ENCODE results near the gene SLC10A7. TPM values are rescaled to one million over a fixed set of nuclear protein-coding genes. Genes with fewer than 3 reads are reported as not detected.

SLC10A7 gene
- total RNA-seq, 1 experiment from 2014 or later, result 37.1 TPM

DNA sequence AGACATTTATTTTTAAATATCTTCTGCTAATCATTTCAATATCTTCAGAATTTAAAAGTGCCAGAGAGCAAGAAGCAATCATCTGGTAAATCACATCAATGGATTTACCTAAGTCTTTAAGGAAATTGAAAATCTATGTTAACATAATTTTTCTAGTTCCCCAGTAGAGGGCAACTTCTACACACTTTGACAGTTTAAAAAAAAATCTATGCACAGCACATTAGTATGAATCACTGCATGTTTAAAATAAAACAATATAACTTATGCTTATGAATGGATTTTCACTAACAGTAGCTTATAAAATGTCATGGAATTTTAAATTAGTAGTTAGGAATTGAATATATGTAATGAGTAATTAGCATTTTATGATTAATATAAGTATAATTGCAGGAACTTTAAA lies 180.9 kb downstream of the SLC10A7 start:
- Histone ChIP-seq H3K9me3 (ENCODE audit: low read depth, low read length, poor library complexity, severe bottlenecking) (no peaks in the 10 kb centered on the region), H3K4me1 (ENCODE audit: insufficient read depth, low read length, poor library complexity, severe bottlenecking) (peaks cover 84% of the 10 kb centered on the region), H3K4me3 (ENCODE audit: low read depth, low read length, poor library complexity, severe bottlenecking) (no peak overlapping the region), H3K27me3 (replicated peaks; ENCODE audit: insufficient read depth, low read depth, low read length, poor library complexity) (no peaks in the 10 kb centered on the region), H3K36me3 (ENCODE audit: insufficient read depth, low read length, poor library complexity, severe bottlenecking) (no peaks in the 10 kb centered on the region), H3K27ac (ENCODE audit: low read depth, low read length, poor library complexity, severe bottlenecking) (peak overlapping the region; percentile 76)
- intact Hi-C loops (cut with micrococcal nuclease; ENCODE audit: unreplicated experiment), result loop anchor here (1.0 to 10.0 kb wide), 5 partner anchors 98 to 757 kb away; partner anchors contain the start of gene SLC10A7
- POLR2A ChIA-PET (ENCODE audit: low non-redundant PET), result no interaction called here
- CTCF ChIA-PET, result interaction anchor here (2.9 kb wide), 1 partner anchor 756 kb away, joined by 8 read pairs; no protein-coding TSS in a partner anchor
- peak; percentile 63 for DNase-seq (ENCODE audit: low spot score)
- peak; percentile 67 for TF ChIP-seq CTCF (conservative IDR thresholded peaks at IDR 0.05; ENCODE audit: low read depth, low read length)
- no peak for TF ChIP-seq EZH2 (IDR thresholded peaks at IDR 0.05; ENCODE audit: borderline replicate concordance, low read depth, low read length, poor library complexity, severe bottlenecking)
- no TSS peak for BruUV-seq (replicated peaks)

DNA sequence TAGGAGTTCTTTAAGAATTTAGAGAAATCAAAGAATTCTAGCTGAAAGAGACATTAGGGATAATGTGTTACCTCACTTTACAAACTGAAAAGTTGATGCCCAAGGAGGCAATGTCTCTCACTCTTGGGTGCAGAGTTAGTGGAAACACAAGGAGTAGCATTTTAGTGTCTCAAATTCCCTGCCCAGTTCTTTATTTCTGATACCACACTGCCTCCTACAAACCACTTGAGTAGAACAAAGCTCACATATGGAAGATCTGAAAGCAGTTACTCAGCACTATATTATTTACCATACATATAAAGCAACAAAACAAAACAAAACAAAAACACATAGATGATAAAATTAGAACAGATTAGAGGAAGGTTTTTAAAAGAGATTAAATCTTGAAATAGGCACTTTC lies 183.2 kb downstream of the SLC10A7 start:
- POLR2A ChIA-PET (ENCODE audit: low non-redundant PET), result interaction anchor here (0.6 kb wide), 1 partner anchor 184 kb away, joined by 3 read pairs; no protein-coding TSS in a partner anchor
- no peak for TF ChIP-seq EZH2 (IDR thresholded peaks at IDR 0.05; ENCODE audit: borderline replicate concordance, low read depth, low read length, poor library complexity, severe bottlenecking)
- TF ChIP-seq CTCF (conservative IDR thresholded peaks at IDR 0.05; ENCODE audit: low read depth, low read length), result peak; percentile 48
- no TSS peak for BruUV-seq (replicated peaks)
- Histone ChIP-seq H3K27ac (ENCODE audit: low read depth, low read length, poor library complexity, severe bottlenecking) (no peak overlapping the region), H3K27me3 (replicated peaks; ENCODE audit: insufficient read depth, low read depth, low read length, poor library complexity) (no peaks in the 10 kb centered on the region), H3K4me3 (ENCODE audit: low read depth, low read length, poor library complexity, severe bottlenecking) (no peak overlapping the region), H3K9me3 (ENCODE audit: low read depth, low read length, poor library complexity, severe bottlenecking) (no peaks in the 10 kb centered on the region), H3K4me1 (ENCODE audit: insufficient read depth, low read length, poor library complexity, severe bottlenecking) (peaks cover 78% of the 10 kb centered on the region), H3K36me3 (ENCODE audit: insufficient read depth, low read length, poor library complexity, severe bottlenecking) (no peaks in the 10 kb centered on the region)
- intact Hi-C loops (cut with micrococcal nuclease; ENCODE audit: unreplicated experiment), result loop anchor here (5.0 to 10.0 kb wide), 2 partner anchors 244 to 381 kb away; no protein-coding TSS in a partner anchor
- peak; percentile 63 for DNase-seq (ENCODE audit: low spot score)
- CTCF ChIA-PET, result interaction anchor here (0.6 kb wide), 1 partner anchor 243 kb away, joined by 3 read pairs; no protein-coding TSS in a partner anchor

DNA sequence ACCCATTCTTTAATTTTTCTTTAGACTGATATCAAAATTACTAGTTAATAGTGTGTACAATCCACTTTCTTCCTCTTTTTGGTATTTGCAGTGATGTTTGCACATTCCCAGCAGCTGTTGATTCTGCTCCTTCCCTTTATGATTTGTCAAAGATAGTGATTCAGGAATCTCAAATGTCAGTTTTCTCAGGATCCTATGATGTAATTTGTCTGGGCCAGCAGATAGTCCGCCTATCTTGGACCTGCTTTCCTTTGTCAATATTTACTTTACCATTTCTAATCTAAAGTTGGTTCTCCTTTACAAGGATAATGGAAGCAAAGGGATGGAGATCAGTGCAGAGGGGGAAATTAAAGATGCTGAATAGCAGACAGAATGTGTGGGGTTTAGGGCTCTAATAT lies 185.3 kb downstream of the SLC10A7 start:
- Histone ChIP-seq H3K27me3 (replicated peaks; ENCODE audit: insufficient read depth, low read depth, low read length, poor library complexity) (no peaks in the 10 kb centered on the region), H3K36me3 (ENCODE audit: insufficient read depth, low read length, poor library complexity, severe bottlenecking) (no peaks in the 10 kb centered on the region), H3K4me3 (ENCODE audit: low read depth, low read length, poor library complexity, severe bottlenecking) (no peak overlapping the region), H3K9me3 (ENCODE audit: low read depth, low read length, poor library complexity, severe bottlenecking) (no peaks in the 10 kb centered on the region), H3K4me1 (ENCODE audit: insufficient read depth, low read length, poor library complexity, severe bottlenecking) (peaks cover 62% of the 10 kb centered on the region), H3K27ac (ENCODE audit: low read depth, low read length, poor library complexity, severe bottlenecking) (no peak overlapping the region)
- BruUV-seq (replicated peaks), result no TSS peak
- DNase-seq (ENCODE audit: low spot score), result no peak
- no peak for TF ChIP-seq CTCF (conservative IDR thresholded peaks at IDR 0.05; ENCODE audit: low read depth, low read length)
- TF ChIP-seq EZH2 (IDR thresholded peaks at IDR 0.05; ENCODE audit: borderline replicate concordance, low read depth, low read length, poor library complexity, severe bottlenecking), result no peak
- CTCF ChIA-PET, result no interaction called here
- intact Hi-C loops (cut with micrococcal nuclease; ENCODE audit: unreplicated experiment), result loop anchor here (5.0 to 10.0 kb wide), 2 partner anchors 242 to 379 kb away; no protein-coding TSS in a partner anchor
- POLR2A ChIA-PET (ENCODE audit: low non-redundant PET), result no interaction called here
